OCI-LY1 (cell line): ENCODE measurements around the gene GLT1D1.

Experiments
- H2AFZ ChIP-seq: fragments of 200-600 bp; sonication (generic), shearing (Covaris generic); 2 replicates; pipeline ENCODE4 v1.6.0; 2014; ENCODE audit warnings: antibody characterized with exemption, mild to moderate bottlenecking, low read length
- H3F3A ChIP-seq: fragments of 200-600 bp; sonication (generic), shearing (Covaris generic); 2 replicates; pipeline ENCODE4 v1.6.0; 2014; ENCODE audit warnings: mild to moderate bottlenecking, antibody characterized with exemption, low read length, moderate library complexity; ENCODE audit not compliant: insufficient read depth
- H3K27ac ChIP-seq: fragments of 200-600 bp; sonication (generic); 2 replicates; pipeline ENCODE4 v1.5.1; 2014; ENCODE audit warnings: low read length, mixed run types, mild to moderate bottlenecking, low read depth; ENCODE audit not compliant: poor library complexity, severe bottlenecking
- H3K27me3 ChIP-seq: fragments of 200-600 bp; sonication (generic); 2 replicates; pipeline ENCODE4 v1.6.0; 2014; ENCODE audit warnings: antibody characterized with exemption, mild to moderate bottlenecking, low read length, moderate library complexity; ENCODE audit not compliant: insufficient read depth
- H3K36me3 ChIP-seq: fragments of 200-600 bp; sonication (generic); 2 replicates; pipeline ENCODE4 v1.6.1; 2014; ENCODE audit warnings: mild to moderate bottlenecking, antibody characterized with exemption, low read length, moderate library complexity, mixed read lengths; ENCODE audit not compliant: insufficient read depth
- H3K4me1 ChIP-seq: fragments of 200-600 bp; sonication (generic); 2 replicates; pipeline ENCODE4 v1.5.1; 2014; ENCODE audit warnings: mild to moderate bottlenecking, low read length, moderate library complexity; ENCODE audit not compliant: insufficient read depth, severe bottlenecking
- H3K4me2 ChIP-seq: fragments of 200-600 bp; sonication (generic), shearing (Covaris generic); 2 replicates; pipeline ENCODE4 v1.6.1; 2014; ENCODE audit warnings: low read length
- H3K4me3 ChIP-seq: fragments of 200-600 bp; sonication (generic); 2 replicates; pipeline ENCODE4 v1.5.1; 2014; ENCODE audit warnings: low read length, low read depth, mild to moderate bottlenecking, mixed read lengths; ENCODE audit not compliant: poor library complexity, severe bottlenecking
- H3K79me2 ChIP-seq: fragments of 200-600 bp; shearing (Covaris generic); 2 replicates; pipeline ENCODE4 v1.6.1; 2016; ENCODE audit warnings: mixed run types, low read length, mixed read lengths; ENCODE audit not compliant: insufficient read depth
- H3K9ac ChIP-seq: fragments of 200-600 bp; sonication (generic), shearing (Covaris generic); 2 replicates; pipeline ENCODE4 v1.6.1; 2014; ENCODE audit warnings: mild to moderate bottlenecking, low read length, mixed read lengths
- H3K9me2 ChIP-seq: fragments of 200-600 bp; sonication (generic), shearing (Covaris generic); 2 replicates; pipeline ENCODE4 v1.6.1; 2014; ENCODE audit warnings: low read depth, mild to moderate bottlenecking, low read length, mixed read lengths
- H3K9me3 ChIP-seq: fragments of 200-600 bp; shearing (Covaris generic); 2 replicates; pipeline ENCODE4 v1.6.1; 2014; ENCODE audit warnings: low read length, mixed read lengths
- H4K20me1 ChIP-seq: fragments of 200-600 bp; sonication (generic), shearing (Covaris generic); 2 replicates; pipeline ENCODE4 v1.6.0; 2016; ENCODE audit warnings: mild to moderate bottlenecking, low read length; ENCODE audit not compliant: insufficient read depth
- CTCF ChIP-seq: fragments of 200-600 bp; sonication (generic), shearing (Covaris generic); IDR thresholded peaks from 2 replicates; pipeline ENCODE4 v1.5.1; 2017; ENCODE audit warnings: mild to moderate bottlenecking, antibody characterized with exemption, low read length, moderate library complexity, mixed read lengths
- EZH2 ChIP-seq: fragments of 200-600 bp; sonication (generic), shearing (Covaris generic); IDR thresholded peaks from 2 replicates; pipeline ENCODE4 v1.8.0; 2017; ENCODE audit warnings: borderline replicate concordance, mixed run types, mild to moderate bottlenecking, antibody characterized with exemption, low read length, moderate library complexity, mixed read lengths

Gene GLT1D1

GRCh38 chr12:128916425-128916824 lies 63.1 kb downstream of the GLT1D1 start:
- Histone ChIP-seq H3K27me3 (no peaks in the 10 kb centered on the region; the same call in 1 of the 2 replicates), H3F3A (no peaks in the 10 kb centered on the region), H3K4me2 (no peak overlapping the region), H3K9me2 (no peaks in the 10 kb centered on the region), H3K27ac (no peak overlapping the region), H3K36me3 (no peaks in the 10 kb centered on the region), H3K79me2 (no peaks in the 10 kb centered on the region), H2AFZ (no peak overlapping the region), H4K20me1 (no peaks in the 10 kb centered on the region), H3K9ac (no peak overlapping the region), H3K9me3 (no peaks in the 10 kb centered on the region), H3K4me1 (no peaks in the 10 kb centered on the region), H3K4me3 (no peak overlapping the region)
- no peak for TF ChIP-seq CTCF
- no peak for TF ChIP-seq EZH2

DNA sequence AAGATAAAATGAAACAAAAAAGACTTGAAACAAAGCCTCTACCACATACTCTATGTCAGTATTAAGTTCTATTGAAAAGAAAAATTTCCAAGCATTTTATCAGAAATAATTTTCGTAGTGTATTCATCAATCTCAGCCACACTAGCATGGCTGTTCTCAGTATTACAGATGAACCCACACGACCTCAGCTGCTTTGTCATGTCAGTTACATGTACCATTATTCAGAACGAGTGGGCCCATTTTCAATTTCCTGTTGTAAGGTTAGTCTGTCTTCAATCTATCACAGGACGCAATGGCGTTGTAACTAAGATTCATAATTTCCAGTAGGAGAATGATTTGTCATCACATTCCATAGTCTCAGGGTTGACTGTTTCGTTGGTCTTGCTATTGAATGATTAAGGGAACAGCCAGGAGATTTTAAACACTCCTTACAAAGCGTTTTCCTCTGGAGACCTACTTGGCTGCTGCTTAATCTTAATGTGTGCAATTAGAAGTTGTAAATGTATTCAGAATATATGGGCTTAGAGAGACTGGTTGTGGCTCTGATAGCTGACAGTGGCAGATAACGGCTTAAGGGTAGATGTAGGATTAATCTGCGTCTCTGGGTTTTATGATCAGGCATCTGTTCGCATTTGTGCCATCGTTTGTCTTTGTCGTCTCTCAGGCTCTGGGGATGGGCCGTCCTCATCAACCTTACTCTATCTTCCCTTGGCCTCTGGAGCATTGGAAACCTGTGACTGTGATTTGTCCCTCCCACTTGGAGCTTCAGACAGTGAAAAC lies 65.4 kb downstream of the GLT1D1 start:
- Histone ChIP-seq H3F3A (no peaks in the 10 kb centered on the region), H3K4me1 (no peaks in the 10 kb centered on the region), H3K9me3 (no peaks in the 10 kb centered on the region), H3K79me2 (no peaks in the 10 kb centered on the region), H3K4me2 (no peak overlapping the region), H3K36me3 (no peaks in the 10 kb centered on the region), H3K27me3 (no peaks in the 10 kb centered on the region; the same call in 1 of the 2 replicates), H3K4me3 (no peak overlapping the region), H3K9ac (no peak overlapping the region), H2AFZ (no peak overlapping the region), H3K27ac (no peak overlapping the region), H3K9me2 (no peaks in the 10 kb centered on the region), H4K20me1 (no peaks in the 10 kb centered on the region)
- TF ChIP-seq EZH2: no peak
- no peak for TF ChIP-seq CTCF

- no peak overlapping the region for H2AFZ ChIP-seq
- H3F3A ChIP-seq: no peaks in the 10 kb centered on the region
- H3K27me3 ChIP-seq: no peaks in the 10 kb centered on the region; the same call in 1 of the 2 replicates
- no peaks in the 10 kb centered on the region for H3K79me2 ChIP-seq
- H3K9me2 ChIP-seq: no peaks in the 10 kb centered on the region
- H4K20me1 ChIP-seq: no peaks in the 10 kb centered on the region
- no peaks in the 10 kb centered on the region for H3K4me1 ChIP-seq
- H3K9me3 ChIP-seq: no peaks in the 10 kb centered on the region
- H3K4me3 ChIP-seq: no peak overlapping the region
- TF ChIP-seq CTCF: no peak
- no peak for TF ChIP-seq EZH2
- no peak overlapping the region for H3K4me2 ChIP-seq
- H3K36me3 ChIP-seq: no peaks in the 10 kb centered on the region
- H3K9ac ChIP-seq: no peak overlapping the region
- no peak overlapping the region for H3K27ac ChIP-seq
Observed at GRCh38 chr12:128920468-128920867, 67.2 kb downstream of the GLT1D1 start.
